ENCODE results near the gene NLN.

DNA sequence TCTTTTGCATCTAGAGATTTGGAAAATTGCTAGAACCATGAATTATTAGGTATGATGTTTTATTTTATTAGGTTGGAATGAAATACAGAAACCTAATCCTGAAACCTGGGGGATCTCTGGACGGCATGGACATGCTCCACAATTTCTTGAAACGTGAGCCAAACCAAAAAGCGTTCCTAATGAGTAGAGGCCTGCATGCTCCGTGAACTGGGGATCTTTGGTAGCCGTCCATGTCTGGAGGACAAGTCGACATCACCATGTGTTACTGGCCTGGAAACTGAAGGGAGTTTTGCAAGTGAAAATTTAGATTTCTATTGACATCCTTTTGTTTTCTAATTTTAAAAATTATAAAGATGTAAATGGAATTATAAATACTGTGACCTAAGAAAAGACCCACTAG lies 100.7 kb downstream of the NLN start:
- TF ChIP-seq CTCF (IDR thresholded peaks at IDR 0.05; ENCODE audit: borderline replicate concordance, extremely low read depth, low read length, poor library complexity, severe bottlenecking) (no peak), EZH2 (IDR thresholded peaks at IDR 0.05; ENCODE audit: borderline replicate concordance, low read depth, low read length, severe bottlenecking) (no peak)

Data from DND-41 (cell line).